GM23338 (cell line): ENCODE measurements around the gene DHRSX. TPM values are rescaled to one million over a fixed set of nuclear protein-coding genes. Genes with fewer than 3 reads are reported as not detected.

Source experiments
- ATAC-seq: fragments of 200-7000 bp; cut with Tn5 transposase; 3 replicates; pipeline ENCODE4 v1.9.1; 2020
- DNase-seq: peaks from one replicate; pipeline ENCODE4 v3.0.0-alpha.2; 2015; ENCODE audit warnings: low spot score
- H2AFZ ChIP-seq: fragments of 200-600 bp; sonication (generic); 2 replicates; pipeline ENCODE4 v1.8.0; 2016; ENCODE audit warnings: antibody characterized with exemption, mild to moderate bottlenecking, moderate library complexity
- H3F3A ChIP-seq: fragments of 200-600 bp; sonication (generic); replicated peaks from 2 replicates; pipeline ENCODE4 v1.8.0; 2017; ENCODE audit warnings: antibody characterized with exemption, mixed run types, low read depth
- H3K27ac ChIP-seq: fragments of 200-600 bp; sonication (generic); 2 replicates; pipeline ENCODE4 v1.6.1; 2016; ENCODE audit warnings: low read depth
- H3K27me3 ChIP-seq: fragments of 200-600 bp; sonication (generic); 2 replicates; pipeline ENCODE4 v1.8.0; 2016; ENCODE audit warnings: mild to moderate bottlenecking, mixed run types, moderate library complexity; ENCODE audit not compliant: insufficient read depth
- H3K36me3 ChIP-seq: fragments of 200-600 bp; sonication (generic); 2 replicates; pipeline ENCODE4 v1.8.0; 2016; ENCODE audit warnings: mild to moderate bottlenecking; ENCODE audit not compliant: insufficient read depth
- H3K4me1 ChIP-seq: fragments of 200-600 bp; sonication (generic); 2 replicates; pipeline ENCODE4 v1.8.0; 2016; ENCODE audit warnings: mild to moderate bottlenecking, moderate library complexity; ENCODE audit not compliant: insufficient read depth
- H3K4me2 ChIP-seq: fragments of 200-600 bp; sonication (generic); 2 replicates; pipeline ENCODE4 v1.7.1; 2017; ENCODE audit warnings: mixed run types
- H3K4me3 ChIP-seq: fragments of 200-600 bp; sonication (generic); 2 replicates; pipeline ENCODE4 v1.6.1; 2016; ENCODE audit warnings: mixed run types
- H3K79me2 ChIP-seq: fragments of 200-600 bp; sonication (generic); replicated peaks from 2 replicates; pipeline ENCODE4 v1.8.0; 2017; ENCODE audit warnings: mild to moderate bottlenecking; ENCODE audit not compliant: insufficient read depth
- H3K9me2 ChIP-seq: fragments of 200-600 bp; sonication (generic); 2 replicates; pipeline ENCODE4 v1.8.0; 2017; ENCODE audit not compliant: insufficient read depth
- H4K20me1 ChIP-seq: fragments of 200-600 bp; sonication (generic); replicated peaks from 2 replicates; pipeline ENCODE4 v1.8.0; 2017; ENCODE audit warnings: mild to moderate bottlenecking; ENCODE audit not compliant: insufficient read depth
- H3K27ac Mint-ChIP-seq: 2 replicates; pipeline ENCODE4 v1.8.0; 2020; ENCODE audit warnings: inconsistent platforms, mild to moderate bottlenecking, moderate library complexity, mixed read lengths
- H3K27me3 Mint-ChIP-seq: 3 replicates; pipeline ENCODE4 v1.8.0; 2022; ENCODE audit warnings: low read depth, mild to moderate bottlenecking, moderate library complexity, mixed read lengths, inconsistent platforms; ENCODE audit not compliant: insufficient read depth, poor library complexity
- H3K36me3 Mint-ChIP-seq: 3 replicates; pipeline ENCODE4 v1.8.0; 2021; ENCODE audit warnings: low read depth, mild to moderate bottlenecking, inconsistent platforms, moderate library complexity, mixed read lengths
- H3K4me1 Mint-ChIP-seq: 3 replicates; pipeline ENCODE4 v1.8.0; 2020; ENCODE audit warnings: mild to moderate bottlenecking, inconsistent platforms, mixed read lengths
- H3K4me3 Mint-ChIP-seq: 3 replicates; pipeline ENCODE4 v1.8.0; 2021; ENCODE audit warnings: moderate library complexity, mild to moderate bottlenecking, inconsistent platforms, mixed read lengths
- H3K9me3 Mint-ChIP-seq: 3 replicates; pipeline ENCODE4 v1.8.0; 2020; ENCODE audit warnings: moderate library complexity, mild to moderate bottlenecking, inconsistent platforms, mixed read lengths
- CTCF ChIP-seq, 2 experiments: fragments of 200-600 bp in 1 of 2; sonication (generic) in 1 of 2; conservative IDR thresholded peaks; 2 replicates each; pipeline versions ENCODE4 v1.5.1 to v1.6.1; 2016 to 2017; ENCODE audit warnings: antibody characterized with exemption in 2 of 2, low read depth in 2 of 2, mild to moderate bottlenecking in 2 of 2, moderate library complexity in 1 of 2
- ETS1 ChIP-seq: IDR thresholded peaks from 2 replicates; pipeline ENCODE4 v1.6.1; 2016; ENCODE audit warnings: antibody characterized with exemption
- EZH2phosphoT487 ChIP-seq: fragments of 200-600 bp; sonication (generic); IDR thresholded peaks from one replicate; pipeline ENCODE4 v1.8.1; 2018; ENCODE audit warnings: antibody characterized with exemption; ENCODE audit not compliant: unreplicated experiment
- JUNB ChIP-seq: IDR thresholded peaks from one replicate; pipeline ENCODE4 v1.6.1; 2016; ENCODE audit warnings: antibody characterized with exemption; ENCODE audit not compliant: unreplicated experiment
- NANOG ChIP-seq: IDR thresholded peaks from 2 replicates; pipeline ENCODE4 v1.6.1; 2016; ENCODE audit warnings: antibody characterized with exemption, borderline replicate concordance
- POLR2AphosphoS5 ChIP-seq: IDR thresholded peaks from 2 replicates; pipeline ENCODE4 v1.6.1; 2016; ENCODE audit warnings: antibody characterized with exemption, low read depth
- REST ChIP-seq: IDR thresholded peaks from one replicate; pipeline ENCODE4 v1.6.1; 2018; ENCODE audit warnings: antibody characterized with exemption; ENCODE audit not compliant: unreplicated experiment
- ZNF114 ChIP-seq: fragments of 250-450 bp; sonication (Bioruptor Pico); IDR thresholded peaks from 2 replicates; pipeline ENCODE4 v1.5.0; 2020; ENCODE audit warnings: mild to moderate bottlenecking, moderate library complexity
- ZNF462 ChIP-seq: fragments of 250-450 bp; sonication (Bioruptor Pico); IDR thresholded peaks from 2 replicates; pipeline ENCODE4 v1.5.0; 2020; ENCODE audit warnings: mild to moderate bottlenecking, moderate library complexity
- polyA plus RNA-seq: library from polyadenylated mRNA; unstranded; fragments of >200 nt; fragmentation: Nextera tagmentation; extraction: Ambion mirVana; gene quantifications from 2 replicates; pipeline ENCODE4 v1.2.1, GENCODE V29; 2016
- total RNA-seq: library from RNA; depleted of rRNA; stranded (reverse); fragments of >200 nt; shearing (Covaris generic); gene quantifications from 2 replicates; pipeline ENCODE4 v1.2.3, GENCODE V29; 2014

DHRSX gene
- total and polyA plus RNA-seq, 2 experiments from 2014 or later, result 33.9 to 43.0 TPM

GRCh38 chrX:2385224-2385623 lies 115.6 kb downstream of the DHRSX start (continued):
- TF ChIP-seq REST (no peak), NANOG (no peak), EZH2phosphoT487 (no peak), ZNF114 (CRISPR knock-in tag) (no peak)

- no peak overlapping the region for H2AFZ ChIP-seq
- Mint-ChIP-seq H3K9me3 (peaks cover 19% of the 10 kb centered on the region), H3K4me3 (no peak overlapping the region), H3K27ac (no peak overlapping the region), H3K36me3 (peaks cover 46% of the 10 kb centered on the region), H3K27me3 (no peaks in the 10 kb centered on the region), H3K4me1 (no peaks in the 10 kb centered on the region)
- H3K4me3 ChIP-seq, result no peak overlapping the region
- ATAC-seq (no peak), DNase-seq (no peak)
- H3K27me3 ChIP-seq, result no peaks in the 10 kb centered on the region
- no peak overlapping the region for H3K27ac ChIP-seq
- H3K79me2 ChIP-seq, result peaks cover 15% of the 10 kb centered on the region; the same call in 1 of the 2 replicates
- no peak overlapping the region for H3K4me2 ChIP-seq
- H3K4me1 ChIP-seq, result no peaks in the 10 kb centered on the region
- H3F3A ChIP-seq, result no peaks in the 10 kb centered on the region
- peaks cover 12% of the 10 kb centered on the region for H3K9me2 ChIP-seq
- no peaks in the 10 kb centered on the region for H3K36me3 ChIP-seq
- H4K20me1 ChIP-seq, result no peaks in the 10 kb centered on the region
- no peak for TF ChIP-seq EZH2phosphoT487
- no peak for TF ChIP-seq CTCF (conservative IDR thresholded peaks at IDR 0.05; ENCODE audit: low read depth in 2 of 2)
- TF ChIP-seq ZNF114 (CRISPR knock-in tag), result no peak
- TF ChIP-seq POLR2AphosphoS5, result no peak
- no peak for TF ChIP-seq ZNF462 (CRISPR knock-in tag)
- no peak for TF ChIP-seq NANOG
- TF ChIP-seq ETS1, result no peak
- no peak for TF ChIP-seq JUNB
These were observed 116.3 kb downstream of the DHRSX start for GRCh38 chrX:2384486-2384885.
